ENCODE measurements around the gene SLC13A5. TPM values are rescaled to one million over a fixed set of nuclear protein-coding genes. Genes with fewer than 3 reads are reported as not detected.

SLC13A5 gene
- total and polyA plus RNA-seq, 5 donors from 2014 or later, result not detected

GRCh38 chr17:6651354-6651918 lies 61.7 kb downstream of the SLC13A5 start, which contains the start of the genes C17orf100 and MED31:
C17orf100 (plus strand) TSS chr17:6651762; CDS start chr17:6651914, 152 bp downstream.
MED31 (minus strand) TSS chr17:6651605; CDS start chr17:6651528, 77 bp downstream.
- ATAC-seq (ENCODE audit: low read depth in 2 of 2) (peak; percentile 97), DNase-seq (peak; percentile 91 to 94 (median 92))
- Mint-ChIP-seq H3K4me1 (peaks cover 45 to 80% (median 55%) of the 10 kb centered on the region in 4 donors), H3K27ac (peak within 1 kb of the TSS; percentile 99), H3K36me3 (peaks cover 26% of the 10 kb centered on the region), H3K9me3 (peaks cover 0 to 2% (median 0%) of the 10 kb centered on the region in 7 donors), H3K27me3 (peaks cover 28% of the 10 kb centered on the region), H3K4me3 (peak within 1 kb of the TSS; percentile 94 to 99 (median 97))
- Histone ChIP-seq H3K36me3 (ENCODE audit: control insufficient read depth, insufficient read depth, low read length) (peaks cover 24% of the 10 kb centered on the region), H3K9me3 (ENCODE audit: control insufficient read depth in 2 of 2, low read length in 2 of 2) (no peaks in the 10 kb centered on the region), H3K27ac (ENCODE audit: insufficient read depth, low read length, poor library complexity, severe bottlenecking) (peak within 1 kb of the TSS; percentile 99), H3K4me1 (ENCODE audit: control insufficient read depth, insufficient read depth, low read length, poor library complexity, severe bottlenecking) (peaks cover 39% of the 10 kb centered on the region), H3K4me3 (ENCODE audit: low read depth, low read length) (peak within 1 kb of the TSS; percentile 95), H3K27me3 (ENCODE audit: control insufficient read depth, insufficient read depth, low read length) (no peaks in the 10 kb centered on the region)

DNA sequence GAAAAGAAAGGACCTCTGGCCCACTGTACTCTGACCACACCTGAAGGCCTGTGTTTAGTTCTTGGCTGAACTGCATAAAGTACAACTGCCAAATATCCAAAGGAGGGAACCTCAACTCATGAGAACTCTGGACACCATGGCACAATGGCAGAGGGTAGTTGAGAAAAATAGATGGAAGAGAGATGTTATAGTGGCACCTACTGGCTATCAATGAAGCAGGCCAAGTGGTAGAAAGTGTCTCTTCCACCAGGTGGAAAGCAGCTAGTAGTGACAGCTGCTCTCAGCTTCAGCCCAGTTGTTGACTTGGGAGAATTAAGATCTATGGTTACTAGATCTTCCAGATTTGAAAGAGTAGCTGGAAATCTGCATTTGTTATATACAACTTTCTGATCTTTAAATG lies 65.0 kb downstream of the SLC13A5 start:
- H3K36me3 Mint-ChIP-seq, result peaks cover 32% of the 10 kb centered on the region
- peaks cover 12% of the 10 kb centered on the region for H3K27me3 Mint-ChIP-seq
- Histone ChIP-seq H3K9me3 (ENCODE audit: control insufficient read depth in 2 of 2, low read length in 2 of 2) (no peaks in the 10 kb centered on the region), H3K27ac (ENCODE audit: insufficient read depth, low read length, poor library complexity, severe bottlenecking) (no peak overlapping the region), H3K4me1 (ENCODE audit: control insufficient read depth, insufficient read depth, low read length, poor library complexity, severe bottlenecking) (peaks cover 29% of the 10 kb centered on the region), H3K36me3 (ENCODE audit: control insufficient read depth, insufficient read depth, low read length) (peaks cover 46% of the 10 kb centered on the region), H3K27me3 (ENCODE audit: control insufficient read depth, insufficient read depth, low read length) (no peaks in the 10 kb centered on the region), H3K4me3 (ENCODE audit: low read depth, low read length) (no peak overlapping the region)
- H3K27ac Mint-ChIP-seq, result peak overlapping the region in 1 of 3 donors; percentile 10
- no peak for ATAC-seq (ENCODE audit: low read depth in 2 of 2)
- peak overlapping the region in 2 of 4 donors; percentile 42 to 86 for H3K4me3 Mint-ChIP-seq
- H3K4me1 Mint-ChIP-seq, result peaks cover 51 to 70% (median 54%) of the 10 kb centered on the region in 4 donors
- DNase-seq, result peak in 1 of 3 donors; percentile 46
- H3K9me3 Mint-ChIP-seq, result peaks cover 0 to 2% (median 0%) of the 10 kb centered on the region in 7 donors

DNA sequence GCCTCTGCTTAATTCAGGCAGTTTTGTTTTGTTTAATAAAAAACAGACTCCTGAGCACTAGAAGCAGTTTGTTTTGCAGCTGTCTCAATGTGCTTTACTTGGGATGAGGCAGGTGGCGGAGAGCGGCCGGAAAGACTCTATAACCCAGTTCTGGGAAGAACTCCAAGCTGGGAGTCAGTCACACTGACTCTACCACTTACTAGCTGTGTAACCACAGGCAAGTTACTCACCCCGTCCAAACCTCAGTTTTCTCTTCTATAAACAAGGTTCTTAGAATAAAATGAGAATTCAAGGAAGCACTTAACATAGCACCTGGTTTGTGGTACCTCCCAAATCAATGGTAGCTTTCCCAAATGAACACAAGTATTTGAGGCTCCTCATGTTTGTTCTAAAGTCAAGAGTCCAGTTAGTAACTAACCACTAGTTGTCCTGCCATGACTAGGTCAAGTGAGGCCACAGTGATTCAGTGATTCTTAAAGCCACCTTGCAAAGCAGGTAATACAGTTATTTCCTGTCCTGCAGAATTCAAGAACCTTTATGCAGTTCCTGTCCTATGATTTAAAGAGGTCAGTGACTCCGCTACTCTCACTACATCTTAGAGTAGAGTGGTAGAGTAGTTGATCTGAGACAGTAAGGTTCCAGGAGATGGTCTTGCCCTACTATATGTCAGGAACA lies 69.6 kb downstream of the SLC13A5 start:
- peak overlapping the region in 3 of 4 donors; percentile 9 to 98 (median 38) for H3K4me3 Mint-ChIP-seq
- peaks cover 33% of the 10 kb centered on the region for H3K4me1 ChIP-seq (ENCODE audit: control insufficient read depth, insufficient read depth, low read length, poor library complexity, severe bottlenecking)
- DNase-seq, result peak in 1 of 3 donors; percentile 47
- H3K4me1 Mint-ChIP-seq, result peaks cover 42 to 77% (median 54%) of the 10 kb centered on the region in 4 donors
- H3K27me3 ChIP-seq (ENCODE audit: control insufficient read depth, insufficient read depth, low read length), result no peaks in the 10 kb centered on the region
- H3K36me3 ChIP-seq (ENCODE audit: control insufficient read depth, insufficient read depth, low read length), result peaks cover 33% of the 10 kb centered on the region
- ATAC-seq (ENCODE audit: low read depth in 2 of 2), result no peak
- peaks cover 8% of the 10 kb centered on the region for H3K27me3 Mint-ChIP-seq
- peaks cover 31% of the 10 kb centered on the region for H3K36me3 Mint-ChIP-seq
- peak overlapping the region; percentile 10 for H3K27ac ChIP-seq (ENCODE audit: insufficient read depth, low read length, poor library complexity, severe bottlenecking)
- H3K9me3 ChIP-seq (ENCODE audit: control insufficient read depth in 2 of 2, low read length in 2 of 2), result no peaks in the 10 kb centered on the region
- peak overlapping the region in 1 of 3 donors; percentile 98 for H3K27ac Mint-ChIP-seq
- H3K9me3 Mint-ChIP-seq, result no peaks in the 10 kb centered on the region
- no peak overlapping the region for H3K4me3 ChIP-seq (ENCODE audit: low read depth, low read length)

GRCh38 chr17:6642592-6642991 lies 70.6 kb downstream of the SLC13A5 start:
- Histone ChIP-seq H3K9me3 (ENCODE audit: control insufficient read depth in 2 of 2, low read length in 2 of 2) (no peaks in the 10 kb centered on the region), H3K36me3 (ENCODE audit: control insufficient read depth, insufficient read depth, low read length) (peaks cover 25% of the 10 kb centered on the region), H3K27ac (ENCODE audit: insufficient read depth, low read length, poor library complexity, severe bottlenecking) (peak overlapping the region; percentile 83), H3K27me3 (ENCODE audit: control insufficient read depth, insufficient read depth, low read length) (no peaks in the 10 kb centered on the region), H3K4me3 (ENCODE audit: low read depth, low read length) (peak overlapping the region; percentile 92), H3K4me1 (ENCODE audit: control insufficient read depth, insufficient read depth, low read length, poor library complexity, severe bottlenecking) (peaks cover 35% of the 10 kb centered on the region)
- Mint-ChIP-seq H3K4me1 (peaks cover 34 to 74% (median 50%) of the 10 kb centered on the region in 4 donors), H3K27me3 (peaks cover 8% of the 10 kb centered on the region), H3K9me3 (no peaks in the 10 kb centered on the region), H3K36me3 (peaks cover 21% of the 10 kb centered on the region), H3K4me3 (peak overlapping the region; percentile 68 to 98 (median 85)), H3K27ac (peak overlapping the region; percentile 26 to 98 (median 34))
- no peak for DNase-seq
- no peak for ATAC-seq (ENCODE audit: low read depth in 2 of 2)

DNA sequence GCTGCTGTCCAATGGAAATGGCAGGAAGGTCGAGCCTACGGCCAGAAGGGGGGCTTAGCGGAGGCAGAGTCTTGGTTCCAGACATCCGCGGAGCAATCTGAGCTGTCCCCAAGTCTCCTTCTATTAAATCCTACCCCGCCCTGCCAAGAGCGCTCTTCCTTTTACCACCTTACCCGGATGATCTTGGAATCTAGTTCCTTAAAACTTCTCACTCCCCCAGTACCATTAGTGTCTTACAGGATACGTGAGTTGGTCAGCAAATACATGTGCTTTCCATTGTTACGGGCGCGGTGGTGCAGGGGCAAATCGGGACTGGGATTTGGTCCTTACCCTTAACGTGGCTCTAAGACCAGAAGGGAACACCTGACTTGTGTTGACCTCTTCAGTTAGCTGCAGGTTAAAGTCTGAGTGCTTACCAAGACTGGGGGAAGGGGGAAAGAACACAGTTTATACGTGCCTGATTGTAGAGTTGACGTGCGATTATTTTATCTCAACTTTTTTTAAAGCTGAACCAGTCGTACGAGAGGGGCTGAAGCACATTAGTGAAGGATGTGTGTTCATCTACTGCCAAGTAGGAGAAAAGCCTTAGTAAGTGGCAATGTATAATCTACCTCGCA lies 71.8 kb downstream of the SLC13A5 start:
- Histone ChIP-seq H3K27ac (ENCODE audit: insufficient read depth, low read length, poor library complexity, severe bottlenecking) (peak overlapping the region; percentile 83), H3K36me3 (ENCODE audit: control insufficient read depth, insufficient read depth, low read length) (peaks cover 21% of the 10 kb centered on the region), H3K9me3 (ENCODE audit: control insufficient read depth in 2 of 2, low read length in 2 of 2) (no peaks in the 10 kb centered on the region), H3K4me1 (ENCODE audit: control insufficient read depth, insufficient read depth, low read length, poor library complexity, severe bottlenecking) (peaks cover 35% of the 10 kb centered on the region), H3K27me3 (ENCODE audit: control insufficient read depth, insufficient read depth, low read length) (no peaks in the 10 kb centered on the region), H3K4me3 (ENCODE audit: low read depth, low read length) (peak overlapping the region; percentile 92)
- no peak for ATAC-seq (ENCODE audit: low read depth in 2 of 2)
- peak overlapping the region; percentile 98 for H3K27ac Mint-ChIP-seq
- peaks cover 8% of the 10 kb centered on the region for H3K27me3 Mint-ChIP-seq
- peaks cover 30 to 71% (median 48%) of the 10 kb centered on the region in 4 donors for H3K4me1 Mint-ChIP-seq
- peak overlapping the region; percentile 93 to 98 (median 95) for H3K4me3 Mint-ChIP-seq
- peaks cover 15% of the 10 kb centered on the region for H3K36me3 Mint-ChIP-seq
- H3K9me3 Mint-ChIP-seq, result no peaks in the 10 kb centered on the region
- DNase-seq, result peak in 1 of 3 donors; percentile 37

GRCh38 chr17:6640536-6641246 lies 72.5 kb downstream of the SLC13A5 start, which contains the start of the genes KIAA0753 and TXNDC17:
KIAA0753 (minus strand) TSS chr17:6640711; CDS start chr17:6635103, 5,608 bp downstream.
TXNDC17 (plus strand) TSS chr17:6641060; CDS start chr17:6641083, 23 bp downstream.
- Mint-ChIP-seq H3K4me1 (peaks cover 26 to 66% (median 48%) of the 10 kb centered on the region in 4 donors), H3K9me3 (no peaks in the 10 kb centered on the region), H3K27ac (peak within 1 kb of the TSS; percentile 98), H3K27me3 (peaks cover 8% of the 10 kb centered on the region), H3K4me3 (peak within 1 kb of the TSS; percentile 93 to 98 (median 95)), H3K36me3 (peaks cover 15% of the 10 kb centered on the region)
- Histone ChIP-seq H3K27ac (ENCODE audit: insufficient read depth, low read length, poor library complexity, severe bottlenecking) (peak within 1 kb of the TSS; percentile 83), H3K9me3 (ENCODE audit: control insufficient read depth in 2 of 2, low read length in 2 of 2) (no peaks in the 10 kb centered on the region), H3K27me3 (ENCODE audit: control insufficient read depth, insufficient read depth, low read length) (no peaks in the 10 kb centered on the region), H3K4me1 (ENCODE audit: control insufficient read depth, insufficient read depth, low read length, poor library complexity, severe bottlenecking) (peaks cover 35% of the 10 kb centered on the region), H3K4me3 (ENCODE audit: low read depth, low read length) (peak within 1 kb of the TSS; percentile 92), H3K36me3 (ENCODE audit: control insufficient read depth, insufficient read depth, low read length) (peaks cover 19% of the 10 kb centered on the region)
- DNase-seq, result peak; percentile 83 to 95 (median 90)
- ATAC-seq (ENCODE audit: low read depth in 2 of 2), result peak; percentile 94
